HG02970 (cell line): ENCODE data around the gene MPZL1.

Experiments
- ATAC-seq: cut with Tn5 transposase; IDR thresholded peaks from one replicate; pipeline ENCODE4 v1.9.1; 2021; ENCODE audit warnings: mild to moderate bottlenecking, moderate library complexity, moderate number of reproducible peaks; ENCODE audit not compliant: unreplicated experiment, low FRiP score

The MPZL1 gene

GRCh38 chr1:167833904-167834303 is 112.1 kb downstream of the MPZL1 start:
- ATAC-seq = no peak

DNA sequence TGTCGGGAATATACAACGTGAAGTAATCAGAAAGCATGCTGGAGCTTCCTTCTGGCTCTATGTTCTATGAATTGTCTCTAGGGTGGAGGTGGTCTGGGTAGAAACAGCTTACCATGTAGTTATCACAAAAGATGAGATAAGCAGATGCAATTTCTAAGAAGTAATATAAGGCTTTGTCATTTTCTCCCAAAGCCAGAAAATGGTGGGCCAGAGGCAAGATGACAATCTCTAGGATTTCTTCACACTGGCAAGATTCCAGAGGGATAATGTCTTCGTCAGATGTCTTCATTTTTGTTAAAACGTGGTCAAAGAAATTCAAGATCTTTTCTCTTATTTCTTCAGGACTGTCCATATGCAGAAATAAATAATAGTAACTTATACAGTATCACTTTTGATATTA is 114.4 kb downstream of the MPZL1 start:
- no peak for ATAC-seq

- no peak for ATAC-seq
Measured at GRCh38 chr1:167837326-167837725, 115.5 kb downstream of the MPZL1 start.

DNA sequence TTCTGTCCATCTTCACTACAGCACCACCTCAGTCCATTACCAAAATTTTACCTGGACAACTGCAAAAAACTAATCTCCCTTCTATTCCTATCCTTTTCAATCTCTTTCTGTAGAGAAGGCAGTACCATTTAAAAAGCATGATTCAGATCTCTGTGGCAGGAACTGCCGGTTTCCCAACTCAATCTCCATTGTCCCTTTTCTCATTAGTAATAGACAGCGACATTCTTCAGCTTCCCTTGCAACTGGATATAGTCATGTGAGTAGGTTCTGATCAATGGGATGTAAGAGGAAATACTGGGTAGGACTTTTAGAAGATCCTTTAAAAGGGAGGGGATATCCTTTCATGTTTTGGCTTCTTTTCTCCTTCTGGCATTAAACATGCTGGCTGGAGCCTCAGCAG is 117.2 kb downstream of the MPZL1 start:
- ATAC-seq = no peak
